Measurements from ENCODE around the gene ANP32A.

The ANP32A gene

GRCh38 chr15:68783226-68784058, 37.3 kb downstream of the ANP32A start:
- Histone ChIP-seq H4K20me1 (ENCODE audit: insufficient read depth, low read length) (peaks cover 82% of the 10 kb centered on the region), H3K36me3 (ENCODE audit: insufficient read depth, low read length) (peaks cover 93% of the 10 kb centered on the region), H3K4me1 (ENCODE audit: insufficient read depth, low read length) (no peaks in the 10 kb centered on the region), H2AFZ (ENCODE audit: low read depth, low read length) (no peak overlapping the region), H3K4me3 (ENCODE audit: low read depth in 1 of 2, low read length in 2 of 2) (no peak overlapping the region), H3K9ac (ENCODE audit: low read depth, low read length) (no peak overlapping the region), H3K79me2 (ENCODE audit: insufficient read depth, low read length) (peaks cover 41% of the 10 kb centered on the region), H3K4me2 (ENCODE audit: insufficient read depth, low read length) (no peak overlapping the region), H3K27ac (ENCODE audit: low read length) (no peak overlapping the region), H3K9me3 (ENCODE audit: insufficient read depth, low read length, severe bottlenecking) (no peaks in the 10 kb centered on the region), H3K27me3 (ENCODE audit: insufficient read depth, low read length, poor library complexity) (no peaks in the 10 kb centered on the region)
- DNase-seq (peak; percentile 28), ATAC-seq (ENCODE audit: insufficient read depth, low read depth) (peak; percentile 78)
- TF ChIP-seq CTCF (IDR thresholded peaks at IDR 0.05; ENCODE audit: borderline replicate concordance, extremely low read depth, low read length, poor library complexity, severe bottlenecking), result peak; percentile 63
- TF ChIP-seq EZH2 (IDR thresholded peaks at IDR 0.05; ENCODE audit: borderline replicate concordance, low read depth, low read length, severe bottlenecking), result no peak

DNA sequence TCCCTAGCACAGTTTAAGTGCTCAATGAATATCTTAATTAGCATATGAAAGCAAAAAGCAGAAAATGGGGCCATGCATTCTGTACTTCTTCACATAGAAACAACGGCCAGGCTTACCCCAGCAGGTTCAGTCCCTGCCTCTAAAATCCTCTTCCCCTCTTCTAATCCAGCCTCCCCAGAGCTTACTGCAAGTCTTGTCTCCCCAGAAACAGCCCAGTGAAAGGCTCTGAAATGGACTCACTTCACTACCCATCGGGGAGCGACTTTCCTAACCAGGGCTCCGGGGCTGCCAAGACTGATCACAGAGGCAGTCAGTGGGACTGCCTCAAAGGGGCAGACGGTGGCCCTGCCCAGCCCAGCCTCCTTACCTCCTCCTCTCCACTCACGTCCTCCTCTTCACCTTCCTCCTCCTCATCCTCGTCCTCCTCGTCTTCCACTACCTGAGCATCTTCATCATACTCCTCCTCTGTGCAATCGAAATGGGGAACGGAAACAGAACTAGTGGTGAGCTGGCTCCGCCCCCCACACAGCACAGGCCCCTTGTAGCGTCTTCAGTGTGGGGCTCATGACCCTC, 38.0 kb downstream of the ANP32A start:
- Histone ChIP-seq H3K36me3 (ENCODE audit: insufficient read depth, low read length) (peaks cover 93% of the 10 kb centered on the region), H3K27me3 (ENCODE audit: insufficient read depth, low read length, poor library complexity) (no peaks in the 10 kb centered on the region), H3K4me3 (ENCODE audit: low read depth in 1 of 2, low read length in 2 of 2) (no peak overlapping the region), H3K9me3 (ENCODE audit: insufficient read depth, low read length, severe bottlenecking) (no peaks in the 10 kb centered on the region), H3K4me1 (ENCODE audit: insufficient read depth, low read length) (no peaks in the 10 kb centered on the region), H3K27ac (ENCODE audit: low read length) (no peak overlapping the region), H3K4me2 (ENCODE audit: insufficient read depth, low read length) (no peak overlapping the region), H3K79me2 (ENCODE audit: insufficient read depth, low read length) (peaks cover 33% of the 10 kb centered on the region), H2AFZ (ENCODE audit: low read depth, low read length) (no peak overlapping the region), H3K9ac (ENCODE audit: low read depth, low read length) (no peak overlapping the region), H4K20me1 (ENCODE audit: insufficient read depth, low read length) (peaks cover 78% of the 10 kb centered on the region)
- TF ChIP-seq CTCF (IDR thresholded peaks at IDR 0.05; ENCODE audit: borderline replicate concordance, extremely low read depth, low read length, poor library complexity, severe bottlenecking), result no peak
- ATAC-seq (ENCODE audit: insufficient read depth, low read depth) (no peak), DNase-seq (no peak)

- no peak overlapping the region for H3K4me2 ChIP-seq (ENCODE audit: insufficient read depth, low read length)
- H3K36me3 ChIP-seq (ENCODE audit: insufficient read depth, low read length), result peaks cover 89% of the 10 kb centered on the region
- peaks cover 77% of the 10 kb centered on the region for H4K20me1 ChIP-seq (ENCODE audit: insufficient read depth, low read length)
Observed at GRCh38 chr15:68781766-68782588, 38.7 kb downstream of the ANP32A start.

More at GRCh38 chr15:68781766-68782588, 38.7 kb downstream of the ANP32A start:
- no peak overlapping the region for H3K9ac ChIP-seq (ENCODE audit: low read depth, low read length)
- H2AFZ ChIP-seq (ENCODE audit: low read depth, low read length), result no peak overlapping the region
- no peak for DNase-seq
- H3K4me1 ChIP-seq (ENCODE audit: insufficient read depth, low read length), result no peaks in the 10 kb centered on the region
- H3K4me3 ChIP-seq (ENCODE audit: low read depth in 1 of 2, low read length in 2 of 2), result no peak overlapping the region
- peaks cover 26% of the 10 kb centered on the region for H3K79me2 ChIP-seq (ENCODE audit: insufficient read depth, low read length)
- H3K27ac ChIP-seq (ENCODE audit: low read length), result no peak overlapping the region
- no peaks in the 10 kb centered on the region for H3K27me3 ChIP-seq (ENCODE audit: insufficient read depth, low read length, poor library complexity)
- TF ChIP-seq EZH2 (IDR thresholded peaks at IDR 0.05; ENCODE audit: borderline replicate concordance, low read depth, low read length, severe bottlenecking) (no peak), CTCF (IDR thresholded peaks at IDR 0.05; ENCODE audit: borderline replicate concordance, extremely low read depth, low read length, poor library complexity, severe bottlenecking) (no peak)
- no peaks in the 10 kb centered on the region for H3K9me3 ChIP-seq (ENCODE audit: insufficient read depth, low read length, severe bottlenecking)
- ATAC-seq (ENCODE audit: insufficient read depth, low read depth), result no peak

Data from DND-41 (cell line).